Keratinocyte (primary cell): ENCODE measurements around the gene TBCD. TPM values are rescaled to one million over a fixed set of nuclear protein-coding genes. Genes with fewer than 3 reads are reported as not detected.

Experiments
- DNase-seq: peaks from one replicate; pipeline ENCODE4 v3.0.0-alpha.2; 2011; ENCODE audit warnings: low read depth, missing footprints, low spot score
- FAIRE-seq: peaks from 2 replicates; lab custom pipeline; 2011; peaks lifted over from hg19 to GRCh38; lab: Jason Lieb, UNC
- H2AFZ ChIP-seq: 2 replicates; pipeline ENCODE4 v1.6.0; 2012; ENCODE audit warnings: low read length, control low read depth, inconsistent platforms; ENCODE audit not compliant: control insufficient read depth
- H3K27ac ChIP-seq: 2 replicates; pipeline ENCODE4 v1.5.1; 2011; ENCODE audit warnings: low read length; ENCODE audit not compliant: control insufficient read depth, insufficient read depth
- H3K27me3 ChIP-seq: 3 replicates; pipeline ENCODE4 v1.6.0; 2011; ENCODE audit warnings: low read length; ENCODE audit not compliant: control insufficient read depth, insufficient read depth; ENCODE audit errors: extremely low read depth
- H3K36me3 ChIP-seq, 2 experiments: 2 replicates in 1 of 2; 3 replicates in 1 of 2; pipeline ENCODE4 v1.5.1; 2011; ENCODE audit warnings: low read length in 2 of 2, mild to moderate bottlenecking in 1 of 2; ENCODE audit not compliant: control insufficient read depth in 2 of 2, insufficient read depth in 2 of 2; ENCODE audit errors: extremely low read depth in 1 of 2
- H3K4me1 ChIP-seq: 3 replicates; pipeline ENCODE4 v1.5.1; 2011; ENCODE audit warnings: low read length; ENCODE audit not compliant: control insufficient read depth, insufficient read depth; ENCODE audit errors: extremely low read depth
- H3K4me2 ChIP-seq: 3 replicates; pipeline ENCODE4 v1.6.0; 2011; ENCODE audit warnings: low read depth, low read length; ENCODE audit not compliant: control insufficient read depth, insufficient read depth; ENCODE audit errors: extremely low read depth
- H3K4me3 ChIP-seq, 3 experiments: fragments of 200-600 bp in 1 of 3; sonication (generic) in 1 of 3; 2 replicates in 2 of 3; 3 replicates in 1 of 3; pipeline ENCODE4 v1.5.1; 2011 to 2016; ENCODE audit warnings: low read length in 3 of 3, mild to moderate bottlenecking in 3 of 3, control low read depth in 2 of 3, inconsistent platforms in 1 of 3, low read depth in 1 of 3, mixed read lengths in 1 of 3, mixed run types in 1 of 3, moderate library complexity in 1 of 3; ENCODE audit not compliant: control insufficient read depth in 2 of 3, insufficient read depth in 2 of 3; ENCODE audit errors: extremely low read depth in 1 of 3
- H3K79me2 ChIP-seq: 2 replicates; pipeline ENCODE4 v1.6.0; 2012; ENCODE audit warnings: low read length; ENCODE audit not compliant: control insufficient read depth, insufficient read depth
- H3K9ac ChIP-seq: 3 replicates; pipeline ENCODE4 v1.6.0; 2011; ENCODE audit warnings: low read length; ENCODE audit not compliant: control insufficient read depth, insufficient read depth; ENCODE audit errors: extremely low read depth
- H3K9me1 ChIP-seq: 3 replicates; pipeline ENCODE4 v1.6.0; 2011; ENCODE audit warnings: low read length; ENCODE audit not compliant: control insufficient read depth, insufficient read depth; ENCODE audit errors: extremely low read depth
- H3K9me3 ChIP-seq: 2 replicates; pipeline ENCODE4 v1.5.1; 2012; ENCODE audit warnings: low read depth, low read length; ENCODE audit not compliant: control insufficient read depth
- H4K20me1 ChIP-seq: 3 replicates; pipeline ENCODE4 v1.6.0; 2011; ENCODE audit warnings: low read length; ENCODE audit not compliant: control insufficient read depth, insufficient read depth; ENCODE audit errors: extremely low read depth
- CTCF ChIP-seq, 3 experiments: IDR thresholded peaks in 1 of 3; conservative IDR thresholded peaks in 1 of 3; optimal IDR thresholded peaks in 1 of 3; 2 replicates in 2 of 3; 3 replicates in 1 of 3; pipeline versions ENCODE3 to v1.5.1; 2011; ENCODE audit warnings: low read length in 3 of 3, mild to moderate bottlenecking in 3 of 3, moderate library complexity in 2 of 3, control low read depth in 1 of 3, inconsistent platforms in 1 of 3; ENCODE audit not compliant: insufficient read depth in 2 of 3; ENCODE audit errors: extremely low read depth in 1 of 3
- EZH2 ChIP-seq: IDR thresholded peaks from one replicate; pipeline ENCODE4 v1.6.1; 2012; ENCODE audit warnings: inconsistent platforms, mild to moderate bottlenecking, low read length, moderate library complexity
- dilution Hi-C: fragments of 300-500 bp; cut with MboI; formaldehyde crosslinking; loops from one replicate; pipeline ENCODE4 v1.7.0; 2020; ENCODE audit warnings: low sequenced_read_pairs; ENCODE audit not compliant: extremely low pct_ligation_motif_present
- polyA plus RNA-seq, 5 experiments: library from polyadenylated mRNA; depleted of rRNA in 3 of 5; stranded (reverse) in 3 of 5; stranded (forward) in 1 of 5; unstranded in 1 of 5; fragments of >200 nt; gene quantifications; 1 replicate in 1 of 5; 2 replicates in 3 of 5; 3 replicates in 1 of 5; pipeline versions ENCODE4 v1.2.1 to v1.2.3, GENCODE V29; 2011 to 2012; ENCODE audit warnings: missing spikeins in 2 of 5, low read depth in 1 of 5, low replicate concordance in 1 of 5

Gene TBCD
- polyA plus RNA-seq, 1 donor (not counting 4 experiments of a cell fraction or from before 2014, with no cell fraction given) = 36.2 TPM

- Histone ChIP-seq H3K9ac (no peak overlapping the region), H3K4me3 (no peak overlapping the region), H4K20me1 (no peaks in the 10 kb centered on the region), H3K4me1 (peaks cover 7% of the 10 kb centered on the region), H3K9me3 (no peaks in the 10 kb centered on the region), H3K27me3 (no peaks in the 10 kb centered on the region), H3K36me3 (peaks cover 13% of the 10 kb centered on the region in 2 experiments), H2AFZ (no peak overlapping the region), H3K27ac (no peak overlapping the region), H3K9me1 (no peaks in the 10 kb centered on the region), H3K4me2 (no peak overlapping the region), H3K79me2 (peaks cover 6% of the 10 kb centered on the region)
- dilution Hi-C loops = no loop called here
- DNase-seq (no peak), FAIRE-seq (no peak)
- TF ChIP-seq CTCF (optimal IDR thresholded peaks at IDR 0.05 in 1 of 3, IDR thresholded peaks at IDR 0.05 in 1 of 3, conservative IDR thresholded peaks at IDR 0.05 in 1 of 3; ENCODE audit: extremely low read depth in 1 of 3, insufficient read depth in 2 of 3, low read length in 3 of 3) = no peak
- TF ChIP-seq EZH2 = no peak
Measured at GRCh38 chr17:82894389-82894788, 142.5 kb downstream of the TBCD start.

GRCh38 chr17:82895087-82895486 lies 143.2 kb downstream of the TBCD start:
- no peak for TF ChIP-seq CTCF (optimal IDR thresholded peaks at IDR 0.05 in 1 of 3, IDR thresholded peaks at IDR 0.05 in 1 of 3, conservative IDR thresholded peaks at IDR 0.05 in 1 of 3; ENCODE audit: extremely low read depth in 1 of 3, insufficient read depth in 2 of 3, low read length in 3 of 3)
- no peak for TF ChIP-seq EZH2
- H3K36me3 ChIP-seq = peaks cover 7 to 13% of the 10 kb centered on the region in 2 experiments
- H3K27me3 ChIP-seq = no peaks in the 10 kb centered on the region
- no peak overlapping the region for H3K4me3 ChIP-seq
- no peak overlapping the region for H3K4me2 ChIP-seq
- no peaks in the 10 kb centered on the region for H3K9me1 ChIP-seq
- H2AFZ ChIP-seq = no peak overlapping the region
- no peak for FAIRE-seq
- H4K20me1 ChIP-seq = no peaks in the 10 kb centered on the region
- H3K27ac ChIP-seq = no peak overlapping the region
- dilution Hi-C loops = no loop called here
- H3K9me3 ChIP-seq = no peaks in the 10 kb centered on the region
- no peak for DNase-seq
- no peak overlapping the region for H3K9ac ChIP-seq
- peaks cover under 1% of the 10 kb centered on the region for H3K4me1 ChIP-seq
- peaks cover 6% of the 10 kb centered on the region for H3K79me2 ChIP-seq
